GM18520 (cell line): ENCODE data around the gene SPIRE1.

ENCODE experiments used
- ATAC-seq: cut with Tn5 transposase; IDR thresholded peaks from one replicate; pipeline ENCODE4 v1.9.1; 2021; ENCODE audit not compliant: unreplicated experiment

SPIRE1 gene

GRCh38 chr18:12455496-12455895 lies 202.4 kb downstream of the SPIRE1 start:
- no peak for ATAC-seq

GRCh38 chr18:12452784-12453183 lies 205.1 kb downstream of the SPIRE1 start:
- ATAC-seq: no peak

- ATAC-seq: no peak
Measured at GRCh38 chr18:12451428-12451827, 206.5 kb downstream of the SPIRE1 start.

GRCh38 chr18:12449051-12449785 lies 208.7 kb downstream of the SPIRE1 start:
- no peak for ATAC-seq

GRCh38 chr18:12445554-12445953 lies 212.4 kb downstream of the SPIRE1 start:
- ATAC-seq: no peak

- ATAC-seq: no peak
Measured at GRCh38 chr18:12443551-12443950, 214.4 kb downstream of the SPIRE1 start.

- ATAC-seq: no peak
Measured at GRCh38 chr18:12442946-12443345, 215.0 kb downstream of the SPIRE1 start.

GRCh38 chr18:12441475-12442034 lies 216.4 kb downstream of the SPIRE1 start:
- ATAC-seq: no peak

- no peak for ATAC-seq
Measured at GRCh38 chr18:12438257-12438656, 219.7 kb downstream of the SPIRE1 start.

GRCh38 chr18:12435867-12436266 lies 222.0 kb downstream of the SPIRE1 start:
- no peak for ATAC-seq

- ATAC-seq: no peak
Measured at GRCh38 chr18:12434541-12434929, 223.4 kb downstream of the SPIRE1 start.

- ATAC-seq: no peak
Measured at GRCh38 chr18:12433829-12434540, 223.9 kb downstream of the SPIRE1 start.

GRCh38 chr18:12432881-12433280 lies 225.0 kb downstream of the SPIRE1 start:
- ATAC-seq: no peak

- ATAC-seq: no peak
Measured at GRCh38 chr18:12432196-12432595, 225.7 kb downstream of the SPIRE1 start.

- no peak for ATAC-seq
Measured at GRCh38 chr18:12431561-12431960, 226.3 kb downstream of the SPIRE1 start.

GRCh38 chr18:12430137-12430990 lies 227.5 kb downstream of the SPIRE1 start:
- no peak for ATAC-seq

- no peak for ATAC-seq
Measured at GRCh38 chr18:12429556-12429955, 228.4 kb downstream of the SPIRE1 start.

- no peak for ATAC-seq
Measured at GRCh38 chr18:12428923-12429322, 229.0 kb downstream of the SPIRE1 start.

- ATAC-seq: no peak
Measured at GRCh38 chr18:12426924-12427323, 231.0 kb downstream of the SPIRE1 start.

- ATAC-seq: no peak
Measured at GRCh38 chr18:12424252-12424651, 233.7 kb downstream of the SPIRE1 start.

GRCh38 chr18:12423820-12424219 lies 234.1 kb downstream of the SPIRE1 start:
- no peak for ATAC-seq
